Neural crest cell (in vitro differentiated cells): ENCODE data around the gene CORO2A. TPM values are rescaled to one million over a fixed set of nuclear protein-coding genes. Genes with fewer than 3 reads are reported as not detected.
A peak's percentile ranks its signal among the peaks of the same experiment; 100 is the strongest.

Experiments used
- DNase-seq: peaks from one replicate; pipeline ENCODE4 v3.0.0; 2021; ENCODE audit warnings: low read depth, mixed read lengths, low spot score
- H3K27ac Mint-ChIP-seq: one replicate; pipeline ENCODE4 v1.8.0; 2021; ENCODE audit warnings: mild to moderate bottlenecking, mixed read lengths; ENCODE audit not compliant: unreplicated experiment
- H3K27me3 Mint-ChIP-seq: 2 replicates; pipeline ENCODE4 v1.8.0; 2021; ENCODE audit warnings: low read depth, mild to moderate bottlenecking, mixed read lengths
- H3K36me3 Mint-ChIP-seq: 2 replicates; pipeline ENCODE4 v1.8.0; 2021; ENCODE audit warnings: low read depth, mild to moderate bottlenecking, mixed read lengths
- H3K4me1 Mint-ChIP-seq: 2 replicates; pipeline ENCODE4 v1.8.0; 2021; ENCODE audit warnings: mixed read lengths
- H3K4me3 Mint-ChIP-seq: one replicate; pipeline ENCODE4 v1.8.0; 2021; ENCODE audit warnings: mild to moderate bottlenecking, mixed read lengths
- H3K9me3 Mint-ChIP-seq: 2 replicates; pipeline ENCODE4 v1.8.0; 2021; ENCODE audit warnings: mixed read lengths
- total RNA-seq: library from RNA; stranded (reverse); gene quantifications from 2 replicates; pipeline ENCODE4 v1.2.1, GENCODE V29; 2021
- TF ChIP-seq, protein P1 (sequence below): fragments of 200-600 bp; sonication (generic); conservative IDR thresholded peaks from 2 replicates; pipeline ENCODE4 v1.5.0; 2021; ENCODE audit warnings: antibody characterized with exemption, mild to moderate bottlenecking

Gene CORO2A
- total RNA-seq, 1 donor from 2014 or later = 9.3 TPM

DNA sequence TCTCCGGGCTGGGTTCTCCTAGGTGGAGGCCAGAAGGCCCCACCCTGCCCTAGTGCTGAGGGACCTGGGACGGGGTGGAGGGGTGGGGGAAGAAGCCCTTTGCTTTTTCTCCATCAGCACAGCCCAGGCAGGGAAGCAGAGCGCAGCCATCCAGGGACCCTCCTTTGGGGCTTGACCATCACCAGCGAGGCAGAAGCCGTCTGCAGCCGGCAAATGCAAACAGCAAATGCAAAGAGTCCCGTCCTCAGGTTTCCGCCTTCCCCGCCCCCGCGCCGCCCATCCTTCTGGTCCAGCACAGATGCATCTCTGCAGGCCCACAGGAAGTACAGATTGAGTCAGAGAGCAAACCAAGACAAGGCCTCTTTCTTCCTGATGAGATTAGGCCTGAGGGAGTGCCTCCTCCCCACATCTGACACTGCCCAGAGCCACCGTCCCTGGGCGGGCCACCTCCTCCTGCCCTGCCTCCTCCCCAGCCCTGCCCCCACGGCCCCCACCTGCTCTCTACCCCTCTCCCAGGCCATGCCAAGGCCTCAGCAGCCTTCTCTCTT is 23.4 kb downstream of the CORO2A start:
- no peaks in the 10 kb centered on the region for H3K27me3 Mint-ChIP-seq
- no peaks in the 10 kb centered on the region for H3K9me3 Mint-ChIP-seq
- H3K27ac Mint-ChIP-seq = peak overlapping the region; percentile 90
- peak overlapping the region; percentile 70 for H3K4me3 Mint-ChIP-seq
- peaks cover 62% of the 10 kb centered on the region for H3K4me1 Mint-ChIP-seq
- TF ChIP-seq, protein P1, sequence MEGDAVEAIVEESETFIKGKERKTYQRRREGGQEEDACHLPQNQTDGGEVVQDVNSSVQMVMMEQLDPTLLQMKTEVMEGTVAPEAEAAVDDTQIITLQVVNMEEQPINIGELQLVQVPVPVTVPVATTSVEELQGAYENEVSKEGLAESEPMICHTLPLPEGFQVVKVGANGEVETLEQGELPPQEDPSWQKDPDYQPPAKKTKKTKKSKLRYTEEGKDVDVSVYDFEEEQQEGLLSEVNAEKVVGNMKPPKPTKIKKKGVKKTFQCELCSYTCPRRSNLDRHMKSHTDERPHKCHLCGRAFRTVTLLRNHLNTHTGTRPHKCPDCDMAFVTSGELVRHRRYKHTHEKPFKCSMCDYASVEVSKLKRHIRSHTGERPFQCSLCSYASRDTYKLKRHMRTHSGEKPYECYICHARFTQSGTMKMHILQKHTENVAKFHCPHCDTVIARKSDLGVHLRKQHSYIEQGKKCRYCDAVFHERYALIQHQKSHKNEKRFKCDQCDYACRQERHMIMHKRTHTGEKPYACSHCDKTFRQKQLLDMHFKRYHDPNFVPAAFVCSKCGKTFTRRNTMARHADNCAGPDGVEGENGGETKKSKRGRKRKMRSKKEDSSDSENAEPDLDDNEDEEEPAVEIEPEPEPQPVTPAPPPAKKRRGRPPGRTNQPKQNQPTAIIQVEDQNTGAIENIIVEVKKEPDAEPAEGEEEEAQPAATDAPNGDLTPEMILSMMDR = no peak
- no peaks in the 10 kb centered on the region for H3K36me3 Mint-ChIP-seq
- DNase-seq = peak; percentile 35

DNA sequence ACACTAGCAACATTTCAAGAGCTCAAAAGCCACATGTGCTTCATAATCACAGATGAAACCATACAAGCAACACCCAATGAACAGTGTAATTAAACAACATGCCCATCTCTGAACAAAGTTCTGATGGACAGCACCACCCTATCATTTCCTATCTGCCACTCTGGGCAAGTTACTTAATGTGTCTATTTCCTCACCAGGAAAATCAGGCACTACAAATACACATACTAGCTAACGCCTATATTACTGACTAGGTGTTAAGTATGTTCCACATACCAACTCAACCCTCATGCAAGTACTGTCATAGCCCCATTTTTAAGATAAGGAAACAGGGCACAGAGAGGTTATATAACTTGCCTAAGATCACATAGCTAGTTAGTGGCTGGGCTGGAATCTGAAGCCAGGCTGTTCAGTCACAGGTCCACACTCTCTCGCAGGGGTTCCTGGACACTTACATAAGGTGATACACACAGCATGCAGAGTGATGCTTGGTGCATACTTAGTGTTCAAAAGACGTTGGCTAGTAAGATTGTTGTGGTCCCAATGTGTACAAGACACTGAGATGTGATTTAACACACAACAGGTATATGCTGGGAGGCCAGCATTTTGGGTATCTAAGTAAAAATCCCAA is 24.2 kb downstream of the CORO2A start:
- TF ChIP-seq, protein P1 = no peak
- no peak overlapping the region for H3K27ac Mint-ChIP-seq
- H3K4me3 Mint-ChIP-seq = no peak overlapping the region
- H3K36me3 Mint-ChIP-seq = no peaks in the 10 kb centered on the region
- no peaks in the 10 kb centered on the region for H3K9me3 Mint-ChIP-seq
- H3K27me3 Mint-ChIP-seq = no peaks in the 10 kb centered on the region
- no peak for DNase-seq
- peaks cover 57% of the 10 kb centered on the region for H3K4me1 Mint-ChIP-seq

DNA sequence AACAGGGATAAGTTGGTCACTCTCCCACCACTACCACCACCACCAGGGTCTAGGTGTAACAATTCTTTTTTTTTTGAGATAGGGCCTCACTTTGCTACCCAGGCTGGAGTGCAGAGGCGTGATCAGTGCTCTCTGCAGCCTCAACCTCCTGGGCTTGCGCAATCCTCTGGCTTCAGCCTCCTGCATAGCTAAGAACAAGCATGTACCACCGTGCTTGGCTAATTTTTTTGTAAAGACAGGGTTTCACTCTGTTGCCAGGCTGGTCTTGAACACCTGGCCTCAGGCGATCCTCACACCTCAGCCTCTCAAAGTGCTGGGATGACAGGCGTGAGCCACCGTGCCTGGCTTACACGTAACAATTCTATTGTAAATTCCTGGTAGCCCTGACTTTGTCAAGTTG is 27.5 kb downstream of the CORO2A start:
- TF ChIP-seq, protein P1 = no peak
- peaks cover 36% of the 10 kb centered on the region for H3K4me1 Mint-ChIP-seq
- H3K4me3 Mint-ChIP-seq = no peak overlapping the region
- H3K36me3 Mint-ChIP-seq = no peaks in the 10 kb centered on the region
- no peak for DNase-seq
- no peaks in the 10 kb centered on the region for H3K9me3 Mint-ChIP-seq
- H3K27ac Mint-ChIP-seq = no peak overlapping the region
- H3K27me3 Mint-ChIP-seq = no peaks in the 10 kb centered on the region

DNA sequence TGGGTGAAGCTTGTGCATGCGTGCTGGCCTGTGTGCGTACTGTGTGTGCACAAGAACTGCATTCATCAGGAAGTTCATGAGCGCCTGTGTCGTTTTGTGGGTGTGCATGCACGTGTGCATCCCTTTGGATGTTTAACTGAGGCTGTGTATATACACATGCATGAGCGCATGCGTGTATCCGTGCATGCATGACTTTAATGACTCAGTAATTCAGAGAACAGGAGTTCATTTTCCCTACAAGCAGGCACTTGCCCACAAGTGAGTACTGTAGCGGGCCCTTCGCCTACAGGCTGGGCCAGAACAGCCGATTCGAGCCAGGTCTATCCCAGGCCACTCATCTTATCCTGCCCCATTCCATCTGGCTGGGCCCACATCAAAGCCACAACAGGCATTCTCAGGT is 29.8 kb downstream of the CORO2A start:
- Mint-ChIP-seq H3K4me1 (peaks cover 13% of the 10 kb centered on the region), H3K9me3 (no peaks in the 10 kb centered on the region), H3K27me3 (no peaks in the 10 kb centered on the region), H3K4me3 (no peak overlapping the region), H3K36me3 (no peaks in the 10 kb centered on the region), H3K27ac (no peak overlapping the region)
- no peak for DNase-seq
- TF ChIP-seq, protein P1 = no peak

DNA sequence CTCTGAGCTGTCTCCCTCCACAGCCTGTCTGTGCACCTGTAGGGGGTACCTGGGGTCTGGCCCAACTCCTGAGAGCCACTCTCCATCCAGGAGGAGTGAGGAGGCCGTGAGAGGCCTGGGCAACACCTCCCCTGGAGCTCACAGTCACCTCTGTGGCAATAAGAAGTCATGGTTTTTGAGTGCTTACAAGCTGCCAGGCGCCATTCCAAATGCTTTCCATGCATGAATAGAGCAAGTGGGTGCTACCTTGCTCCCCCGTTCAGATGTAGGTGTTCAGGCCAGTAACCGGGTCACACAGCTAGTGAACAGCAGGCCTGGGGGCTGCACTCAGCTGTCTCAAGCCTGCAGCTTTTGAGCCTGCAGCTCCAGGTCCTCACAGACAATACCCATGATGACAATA is 30.6 kb downstream of the CORO2A start:
- DNase-seq = no peak
- H3K4me3 Mint-ChIP-seq = no peak overlapping the region
- no peaks in the 10 kb centered on the region for H3K9me3 Mint-ChIP-seq
- TF ChIP-seq, protein P1 = no peak
- no peak overlapping the region for H3K27ac Mint-ChIP-seq
- H3K36me3 Mint-ChIP-seq = no peaks in the 10 kb centered on the region
- H3K4me1 Mint-ChIP-seq = peaks cover 6% of the 10 kb centered on the region
- no peaks in the 10 kb centered on the region for H3K27me3 Mint-ChIP-seq
